ENCODE results near the gene ZNF343. TPM values are rescaled to one million over a fixed set of nuclear protein-coding genes. Genes with fewer than 3 reads are reported as not detected.

ZNF343 gene
- 4.1 and 7.6 TPM in 2 replicates for polyA plus RNA-seq

GRCh38 chr20:2508631-2509467, at the start of gene ZNF343:
Gene ZNF343, minus strand, starts transcription at chr20:2508915. Its CDS starts 15,020 bp downstream, at chr20:2493895.

GRCh38 chr20:2536560-2536986, 27.9 kb upstream of the ZNF343 start, which contains the start of gene TMC2:
Gene TMC2, plus strand, starts transcription at chr20:2536573. Its CDS starts 49 bp downstream, at chr20:2536622.

DNA sequence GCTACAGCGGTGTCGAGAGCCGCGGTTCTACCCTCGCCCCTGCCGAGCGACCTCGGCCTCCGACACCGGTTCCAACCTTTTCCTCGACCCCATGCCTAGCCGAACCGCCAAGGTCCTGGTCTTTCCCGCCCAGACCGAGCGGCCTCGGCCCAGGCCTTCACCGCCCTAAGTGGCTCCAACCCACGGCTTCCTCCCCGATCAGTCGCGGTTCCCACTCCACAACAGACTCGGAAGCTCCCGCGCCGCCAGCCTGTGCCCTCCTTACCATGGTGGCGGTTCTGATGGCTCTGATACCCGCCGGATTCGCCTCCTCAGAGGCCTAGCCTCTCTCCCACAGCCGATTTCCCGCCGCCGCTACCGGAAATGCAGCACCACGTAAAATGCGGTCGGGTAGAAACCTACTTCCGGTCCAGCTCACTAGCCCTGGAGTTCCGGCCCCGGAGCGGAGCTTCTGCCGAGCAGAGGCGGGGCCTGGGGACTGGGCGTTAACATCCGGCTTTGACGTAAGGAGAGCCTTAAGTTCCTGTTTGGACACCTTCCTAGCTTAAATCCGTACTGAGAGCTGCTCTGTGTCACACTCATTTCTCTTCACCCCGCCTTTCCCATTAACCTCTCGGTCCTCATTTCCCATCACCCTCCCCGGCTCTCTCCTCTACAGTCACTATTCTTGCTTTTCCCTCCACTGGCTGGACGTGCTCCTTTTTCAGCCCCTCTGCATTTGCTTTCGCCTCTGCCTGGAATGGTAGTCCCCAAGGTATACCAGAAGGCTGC, 38.1 kb downstream of the ZNF343 start, which contains the start of gene SNRPB:
SNRPB (minus strand) TSS at position 367 of the 771 bp plus-strand sequence; CDS start at position 268, 99 bp downstream.

Other genes with a start within 250 kb of the ZNF343 start
- gene TGM3, start 212.9 kb downstream of the ZNF343 start, polyA plus RNA-seq, result 0.27 TPM in 1 of 2 replicates, not detected in the other
- not detected in 2 replicates for gene TGM6, start 128.0 kb downstream of the ZNF343 start, polyA plus RNA-seq
- gene SNRPB, start 38.1 kb downstream of the ZNF343 start, polyA plus RNA-seq, result 11.5 and 11.7 TPM in 2 replicates
- gene TMC2, start 27.7 kb upstream of the ZNF343 start, polyA plus RNA-seq, result 0.54 TPM in 1 of 2 replicates, not detected in the other
- 72.1 and 100 TPM in 2 replicates for gene NOP56, start 143.7 kb upstream of the ZNF343 start, polyA plus RNA-seq
- gene IDH3B, start 155.3 kb upstream of the ZNF343 start, polyA plus RNA-seq, result 151 and 166 TPM in 2 replicates
- gene EBF4, start 183.9 kb upstream of the ZNF343 start, polyA plus RNA-seq, result 0.52 TPM in 1 of 2 replicates, not detected in the other